Trophoblast cell (in vitro differentiated cells and primary cell): ENCODE measurements around the gene AP2A2.

Source experiments
- DNase-seq, 2 donors: peaks; one replicate each; pipeline ENCODE4 v3.0.0-alpha.2; 2016
- H2AFZ ChIP-seq: 2 replicates; pipeline ENCODE4 v1.6.1; 2013; ENCODE audit warnings: low read length, moderate library complexity, mild to moderate bottlenecking; ENCODE audit not compliant: insufficient read depth, poor library complexity
- H2AK5ac ChIP-seq: 2 replicates; pipeline ENCODE4 v1.6.1; 2013; ENCODE audit warnings: mild to moderate bottlenecking, low read length
- H2BK120ac ChIP-seq: 2 replicates; pipeline ENCODE4 v1.6.1; 2013; ENCODE audit warnings: low read length, mild to moderate bottlenecking, moderate library complexity; ENCODE audit not compliant: insufficient read depth, poor library complexity
- H2BK12ac ChIP-seq: 2 replicates; pipeline ENCODE4 v1.6.1; 2013; ENCODE audit warnings: mild to moderate bottlenecking, low read length, moderate library complexity
- H2BK5ac ChIP-seq: 2 replicates; pipeline ENCODE4 v1.6.1; 2013; ENCODE audit warnings: low read length, low read depth, moderate library complexity, mild to moderate bottlenecking; ENCODE audit not compliant: poor library complexity
- H3K14ac ChIP-seq: 2 replicates; pipeline ENCODE4 v1.6.1; 2013; ENCODE audit warnings: mild to moderate bottlenecking, low read length
- H3K18ac ChIP-seq: 2 replicates; pipeline ENCODE4 v1.6.1; 2013; ENCODE audit warnings: mild to moderate bottlenecking, low read length
- H3K23ac ChIP-seq: 2 replicates; pipeline ENCODE4 v1.6.1; 2013; ENCODE audit warnings: low read length
- H3K27ac ChIP-seq: 2 replicates; pipeline ENCODE4 v1.5.1; 2013; ENCODE audit warnings: low read depth, mild to moderate bottlenecking, inconsistent platforms, low read length, moderate library complexity
- H3K27me3 ChIP-seq: 2 replicates; pipeline ENCODE4 v1.6.1; 2013; ENCODE audit warnings: inconsistent platforms, mild to moderate bottlenecking, low read length, moderate library complexity; ENCODE audit not compliant: insufficient read depth
- H3K36me3 ChIP-seq, 2 experiments: 1 replicate in 1 of 2; 2 replicates in 1 of 2; pipeline ENCODE4 v1.6.1; 2013; ENCODE audit warnings: low read length in 2 of 2, mild to moderate bottlenecking in 2 of 2, moderate library complexity in 1 of 2; ENCODE audit not compliant: insufficient read depth in 2 of 2, control insufficient read depth in 1 of 2
- H3K4ac ChIP-seq: 2 replicates; pipeline ENCODE4 v1.6.1; 2013; ENCODE audit warnings: low read depth, mild to moderate bottlenecking, low read length, moderate library complexity
- H3K4me1 ChIP-seq, 2 experiments: 1 replicate in 1 of 2; 2 replicates in 1 of 2; pipeline ENCODE4 v1.6.1; 2013; ENCODE audit warnings: low read length in 2 of 2, mild to moderate bottlenecking in 2 of 2, moderate library complexity in 1 of 2; ENCODE audit not compliant: insufficient read depth in 2 of 2, control insufficient read depth in 1 of 2
- H3K4me2 ChIP-seq: 2 replicates; pipeline ENCODE4 v1.6.1; 2013; ENCODE audit warnings: inconsistent platforms, mild to moderate bottlenecking, low read length, moderate library complexity
- H3K4me3 ChIP-seq: 2 replicates; pipeline ENCODE4 v1.5.1; 2013; ENCODE audit warnings: mild to moderate bottlenecking, low read depth, low read length, inconsistent platforms
- H3K79me1 ChIP-seq: one replicate; pipeline ENCODE4 v1.6.1; 2013; ENCODE audit warnings: low read length
- H3K79me2 ChIP-seq: 2 replicates; pipeline ENCODE4 v1.6.1; 2013; ENCODE audit warnings: low read length, mild to moderate bottlenecking; ENCODE audit not compliant: control insufficient read depth, insufficient read depth, poor library complexity
- H3K9ac ChIP-seq: 2 replicates; pipeline ENCODE4 v1.6.1; 2013; ENCODE audit warnings: mild to moderate bottlenecking, low read length
- H3K9me3 ChIP-seq: 2 replicates; pipeline ENCODE4 v1.6.1; 2013; ENCODE audit warnings: low read depth, mild to moderate bottlenecking, control low read depth, inconsistent platforms, low read length; ENCODE audit not compliant: insufficient read depth
- H4K12ac ChIP-seq: 2 replicates; pipeline ENCODE4 v1.6.1; 2013; ENCODE audit warnings: low read depth, mild to moderate bottlenecking, low read length, moderate library complexity
- H4K8ac ChIP-seq: 2 replicates; pipeline ENCODE4 v1.6.1; 2013; ENCODE audit warnings: low read depth, mild to moderate bottlenecking, low read length, moderate library complexity
- H4K91ac ChIP-seq: one replicate; pipeline ENCODE4 v1.6.1; 2013; ENCODE audit warnings: low read depth, mild to moderate bottlenecking, low read length, moderate library complexity
- WGBS: extraction: QIAGEN DNeasy Blood & Tissue Kit; methylation state at CpG from one replicate; pipeline ENCODE4 v1.1.7; 2013; ENCODE audit warnings: missing lambda C conversion rate; ENCODE audit not compliant: insufficient read length, insufficient coverage; ENCODE audit errors: extremely low coverage; 5-methylcytosine and 5-hydroxymethylcytosine counted together

Gene AP2A2

GRCh38 chr11:882596-882995 lies 43.1 kb upstream of the AP2A2 start:
- Histone ChIP-seq H3K36me3 (peaks cover 40 to 44% of the 10 kb centered on the region in 2 experiments), H4K91ac (no peak overlapping the region), H3K79me1 (no peaks in the 10 kb centered on the region), H3K27me3 (no peaks in the 10 kb centered on the region), H2AFZ (no peak overlapping the region), H2BK120ac (no peak overlapping the region), H3K4ac (no peak overlapping the region), H2BK12ac (no peak overlapping the region), H2BK5ac (no peak overlapping the region), H3K23ac (no peak overlapping the region), H3K18ac (no peak overlapping the region), H4K12ac (no peak overlapping the region), H3K14ac (no peak overlapping the region), H3K4me1 (no peaks in the 10 kb centered on the region), H4K8ac (no peak overlapping the region), H3K9ac (no peak overlapping the region), H3K4me2 (no peak overlapping the region), H3K27ac (no peak overlapping the region), H3K79me2 (no peaks in the 10 kb centered on the region), H3K4me3 (no peak overlapping the region), H3K9me3 (peaks cover 3% of the 10 kb centered on the region), H2AK5ac (no peak overlapping the region)
- DNase-seq, result no peak
- WGBS, result no CpG with 5 or more reads among the region's 14 CpGs

- no CpG with 5 or more reads among the region's 10 CpGs for WGBS
Measured at GRCh38 chr11:883527-883926, 42.1 kb upstream of the AP2A2 start.

GRCh38 chr11:884578-885070 lies 41.0 kb upstream of the AP2A2 start:
- no CpG with 5 or more reads among the region's 16 CpGs for WGBS
- Histone ChIP-seq H3K9ac (no peak overlapping the region), H4K8ac (no peak overlapping the region)

More at GRCh38 chr11:883527-883926, 42.1 kb upstream of the AP2A2 start:
- H3K4me1 ChIP-seq, result no peaks in the 10 kb centered on the region
- no peak overlapping the region for H2AFZ ChIP-seq
- H3K9ac ChIP-seq, result no peak overlapping the region
- no peaks in the 10 kb centered on the region for H3K79me2 ChIP-seq
- no peak overlapping the region for H3K4me3 ChIP-seq
- no peak overlapping the region for H3K4ac ChIP-seq
- H2AK5ac ChIP-seq, result no peak overlapping the region
- no peak overlapping the region for H3K4me2 ChIP-seq
- no peak overlapping the region for H3K23ac ChIP-seq
- no peak overlapping the region for H2BK12ac ChIP-seq
- H4K8ac ChIP-seq, result no peak overlapping the region
- no peak overlapping the region for H2BK5ac ChIP-seq
- H3K36me3 ChIP-seq, result peaks cover 49 to 52% of the 10 kb centered on the region in 2 experiments
- H3K27ac ChIP-seq, result no peak overlapping the region
- H4K91ac ChIP-seq, result no peak overlapping the region
- H3K27me3 ChIP-seq, result no peaks in the 10 kb centered on the region
- H3K79me1 ChIP-seq, result no peaks in the 10 kb centered on the region
- H3K18ac ChIP-seq, result no peak overlapping the region
- H4K12ac ChIP-seq, result no peak overlapping the region
- DNase-seq, result no peak
- H3K14ac ChIP-seq, result no peak overlapping the region
- no peak overlapping the region for H2BK120ac ChIP-seq
- H3K9me3 ChIP-seq, result peaks cover 3% of the 10 kb centered on the region

GRCh38 chr11:886568-886967 lies 39.1 kb upstream of the AP2A2 start:
- H2AK5ac ChIP-seq, result no peak overlapping the region
- no peak overlapping the region for H3K14ac ChIP-seq
- H4K12ac ChIP-seq, result no peak overlapping the region
- no peak overlapping the region for H4K8ac ChIP-seq
- no peak overlapping the region for H4K91ac ChIP-seq
- H2BK12ac ChIP-seq, result no peak overlapping the region
- no peaks in the 10 kb centered on the region for H3K79me2 ChIP-seq
- peaks cover 6% of the 10 kb centered on the region for H3K9me3 ChIP-seq
- H2BK120ac ChIP-seq, result no peak overlapping the region
- H3K27ac ChIP-seq, result no peak overlapping the region
- H3K4me2 ChIP-seq, result no peak overlapping the region
- H3K4me1 ChIP-seq, result no peaks in the 10 kb centered on the region
- H2BK5ac ChIP-seq, result no peak overlapping the region
- peaks cover 37 to 43% of the 10 kb centered on the region in 2 experiments for H3K36me3 ChIP-seq
- DNase-seq, result no peak
- H3K4me3 ChIP-seq, result no peak overlapping the region
- H3K18ac ChIP-seq, result no peak overlapping the region
- WGBS, result no CpG with 5 or more reads among the region's 17 CpGs
- no peak overlapping the region for H2AFZ ChIP-seq
- H3K9ac ChIP-seq, result no peak overlapping the region
- H3K4ac ChIP-seq, result no peak overlapping the region
- no peak overlapping the region for H3K23ac ChIP-seq
- H3K79me1 ChIP-seq, result no peaks in the 10 kb centered on the region
- no peaks in the 10 kb centered on the region for H3K27me3 ChIP-seq

More at GRCh38 chr11:884578-885070, 41.0 kb upstream of the AP2A2 start:
- Histone ChIP-seq H4K12ac (no peak overlapping the region), H3K4me1 (no peaks in the 10 kb centered on the region), H3K4me3 (no peak overlapping the region), H2AFZ (no peak overlapping the region), H3K79me1 (no peaks in the 10 kb centered on the region), H3K27ac (no peak overlapping the region), H2BK5ac (no peak overlapping the region), H2AK5ac (no peak overlapping the region), H3K4ac (no peak overlapping the region), H3K18ac (no peak overlapping the region), H3K79me2 (no peaks in the 10 kb centered on the region), H3K23ac (no peak overlapping the region), H3K4me2 (no peak overlapping the region), H3K27me3 (no peaks in the 10 kb centered on the region), H3K9me3 (peaks cover 3% of the 10 kb centered on the region), H2BK120ac (no peak overlapping the region), H3K36me3 (peaks cover 45 to 51% of the 10 kb centered on the region in 2 experiments), H4K91ac (no peak overlapping the region), H2BK12ac (no peak overlapping the region), H3K14ac (no peak overlapping the region)
- DNase-seq, result no peak
